Measurements from ENCODE around the gene MYBPC1.

Gene MYBPC1

GRCh38 chr12:101582937-101583336 is 11.8 kb upstream of the MYBPC1 start:
- DNase-seq (ENCODE audit: extremely low read depth, low read depth) = no peak
- TF ChIP-seq CTCF (IDR thresholded peaks at IDR 0.05; ENCODE audit: low read depth, low read length) = no peak

GRCh38 chr12:101590383-101590782 is 4.4 kb upstream of the MYBPC1 start:
- no peak for DNase-seq (ENCODE audit: extremely low read depth, low read depth)
- TF ChIP-seq CTCF (IDR thresholded peaks at IDR 0.05; ENCODE audit: low read depth, low read length) = no peak

- DNase-seq (ENCODE audit: extremely low read depth, low read depth) = no peak
- TF ChIP-seq CTCF (IDR thresholded peaks at IDR 0.05; ENCODE audit: low read depth, low read length) = no peak
Observed at GRCh38 chr12:101591781-101592180, 3.0 kb upstream of the MYBPC1 start.

GRCh38 chr12:101592448-101592847 is 2.3 kb upstream of the MYBPC1 start:
- TF ChIP-seq CTCF (IDR thresholded peaks at IDR 0.05; ENCODE audit: low read depth, low read length) = no peak
- no peak for DNase-seq (ENCODE audit: extremely low read depth, low read depth)

- TF ChIP-seq CTCF (IDR thresholded peaks at IDR 0.05; ENCODE audit: low read depth, low read length) = no peak
- DNase-seq (ENCODE audit: extremely low read depth, low read depth) = no peak
Observed at GRCh38 chr12:101592921-101593320, 1.9 kb upstream of the MYBPC1 start.

GRCh38 chr12:101596172-101596571 is 1.4 kb downstream of the MYBPC1 start:
- DNase-seq (ENCODE audit: extremely low read depth, low read depth) = no peak
- TF ChIP-seq CTCF (IDR thresholded peaks at IDR 0.05; ENCODE audit: low read depth, low read length) = no peak

GRCh38 chr12:101597164-101597563 is 2.4 kb downstream of the MYBPC1 start:
- DNase-seq (ENCODE audit: extremely low read depth, low read depth) = no peak
- TF ChIP-seq CTCF (IDR thresholded peaks at IDR 0.05; ENCODE audit: low read depth, low read length) = no peak

All from AG09319 (cell line).